GM12864 (cell line): ENCODE data around the gene USP40.

Experiments used
- DNase-seq: peaks from one replicate; pipeline ENCODE4 v3.0.0-alpha.2; 2011; ENCODE audit warnings: low read depth
- H3K4me3 ChIP-seq: 2 replicates; pipeline ENCODE4 v1.5.1; 2011; ENCODE audit warnings: mild to moderate bottlenecking, low read depth, low read length, control low read depth
- TF ChIP-seq, protein P1 (sequence below): IDR thresholded peaks from 2 replicates; pipeline ENCODE4 v1.5.1; 2011; ENCODE audit warnings: low read depth, mild to moderate bottlenecking, moderate library complexity, low read length, control low read depth, inconsistent platforms; ENCODE audit errors: missing control alignments

Gene USP40

DNA sequence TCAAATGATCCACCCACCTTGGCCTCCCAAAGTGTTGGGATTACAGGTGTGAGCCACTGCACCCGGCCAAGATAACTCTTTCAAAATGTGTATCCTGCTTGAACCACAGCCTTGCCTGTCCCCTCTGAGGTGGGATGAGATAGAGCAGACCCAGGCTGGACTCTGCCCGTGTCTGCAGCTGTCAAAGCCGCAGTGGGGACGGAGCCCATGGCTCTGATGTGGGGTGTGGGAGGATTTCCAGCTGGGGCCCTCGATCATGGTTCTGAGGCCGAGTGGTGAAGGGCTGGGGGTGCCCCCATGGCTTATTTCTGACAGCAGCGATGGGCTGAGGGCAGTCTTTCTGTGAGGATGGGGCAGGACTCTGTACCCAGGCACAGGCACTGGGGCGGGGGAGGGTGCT is 107.8 kb downstream of the USP40 start:
- TF ChIP-seq, protein P1, sequence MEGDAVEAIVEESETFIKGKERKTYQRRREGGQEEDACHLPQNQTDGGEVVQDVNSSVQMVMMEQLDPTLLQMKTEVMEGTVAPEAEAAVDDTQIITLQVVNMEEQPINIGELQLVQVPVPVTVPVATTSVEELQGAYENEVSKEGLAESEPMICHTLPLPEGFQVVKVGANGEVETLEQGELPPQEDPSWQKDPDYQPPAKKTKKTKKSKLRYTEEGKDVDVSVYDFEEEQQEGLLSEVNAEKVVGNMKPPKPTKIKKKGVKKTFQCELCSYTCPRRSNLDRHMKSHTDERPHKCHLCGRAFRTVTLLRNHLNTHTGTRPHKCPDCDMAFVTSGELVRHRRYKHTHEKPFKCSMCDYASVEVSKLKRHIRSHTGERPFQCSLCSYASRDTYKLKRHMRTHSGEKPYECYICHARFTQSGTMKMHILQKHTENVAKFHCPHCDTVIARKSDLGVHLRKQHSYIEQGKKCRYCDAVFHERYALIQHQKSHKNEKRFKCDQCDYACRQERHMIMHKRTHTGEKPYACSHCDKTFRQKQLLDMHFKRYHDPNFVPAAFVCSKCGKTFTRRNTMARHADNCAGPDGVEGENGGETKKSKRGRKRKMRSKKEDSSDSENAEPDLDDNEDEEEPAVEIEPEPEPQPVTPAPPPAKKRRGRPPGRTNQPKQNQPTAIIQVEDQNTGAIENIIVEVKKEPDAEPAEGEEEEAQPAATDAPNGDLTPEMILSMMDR = no peak
- DNase-seq = no peak

DNA sequence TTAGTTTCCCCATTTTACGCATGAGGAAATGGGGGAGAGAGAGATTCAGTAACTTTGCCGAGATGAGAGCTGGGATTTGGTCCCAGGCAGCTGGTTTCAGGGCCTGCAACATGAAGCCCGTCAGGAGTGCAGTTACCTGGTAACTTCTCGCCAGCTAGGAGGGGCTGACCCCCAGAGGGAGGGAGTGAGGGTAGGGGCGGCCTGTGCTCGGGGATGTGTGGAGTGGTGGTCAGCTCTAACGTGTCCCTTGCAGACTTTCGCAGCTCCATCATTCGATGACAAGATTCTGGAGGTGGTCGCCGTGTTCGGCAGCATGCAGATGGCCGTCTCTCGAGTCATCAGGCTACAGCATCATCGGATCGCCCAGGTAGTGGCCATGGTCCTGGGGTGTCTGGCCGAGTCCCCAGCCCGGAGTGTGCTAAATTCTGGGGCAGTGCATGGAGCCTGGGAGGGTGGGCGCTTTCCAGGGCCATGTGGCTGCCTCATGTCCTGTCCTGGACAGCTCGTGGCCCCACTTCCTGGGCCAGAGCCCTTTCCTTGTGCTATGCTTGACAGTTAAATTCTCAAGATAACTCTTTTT is 108.5 kb downstream of the USP40 start:
- no peak for DNase-seq
- TF ChIP-seq, protein P1 = no peak
- no peak overlapping the region for H3K4me3 ChIP-seq

More for the DNA sequence above, 107.8 kb downstream of the USP40 start:
- H3K4me3 ChIP-seq = no peak overlapping the region

DNA sequence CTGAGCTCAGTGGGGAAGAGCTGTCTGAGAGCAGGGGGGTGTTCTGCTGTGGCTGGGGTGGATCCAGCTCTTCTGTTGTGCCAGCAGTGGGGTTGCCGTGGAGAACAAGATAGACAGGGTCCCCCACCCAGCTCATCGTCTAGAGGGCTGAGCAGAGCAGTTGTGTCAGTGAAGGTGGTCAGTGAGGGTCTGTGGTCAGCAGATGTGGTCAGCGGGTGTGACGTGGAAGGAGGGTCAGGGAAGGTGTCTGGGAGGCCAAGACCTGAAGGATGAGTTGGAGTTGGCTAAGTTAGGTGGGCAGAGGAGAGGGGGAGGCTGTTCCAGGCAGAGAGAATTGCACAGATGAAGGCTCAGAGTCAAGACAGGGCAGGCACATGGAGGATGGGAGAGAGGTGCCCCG is 109.2 kb downstream of the USP40 start:
- TF ChIP-seq, protein P1 = no peak
- H3K4me3 ChIP-seq = no peak overlapping the region
- DNase-seq = no peak

DNA sequence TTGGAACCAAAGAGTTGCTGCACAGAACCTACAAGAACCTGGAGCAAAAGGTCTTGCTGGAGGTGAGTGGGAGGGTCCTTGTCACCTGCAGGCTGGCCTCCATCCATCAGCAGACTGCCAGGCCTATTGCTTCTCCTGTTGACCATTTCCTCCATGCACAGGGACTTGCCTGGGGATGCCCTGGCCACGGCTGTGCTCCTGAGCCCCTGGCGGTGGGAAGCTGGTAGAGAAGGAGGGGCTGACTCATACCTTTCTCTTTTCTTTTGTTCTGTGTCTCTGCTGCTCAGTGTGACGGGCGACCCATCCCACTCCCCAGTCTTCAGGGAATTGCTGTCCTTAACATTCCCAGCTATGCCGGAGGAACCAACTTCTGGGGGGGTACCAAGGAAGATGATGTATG is 109.6 kb downstream of the USP40 start:
- no peak for DNase-seq
- TF ChIP-seq, protein P1 = no peak
- H3K4me3 ChIP-seq = no peak overlapping the region

DNA sequence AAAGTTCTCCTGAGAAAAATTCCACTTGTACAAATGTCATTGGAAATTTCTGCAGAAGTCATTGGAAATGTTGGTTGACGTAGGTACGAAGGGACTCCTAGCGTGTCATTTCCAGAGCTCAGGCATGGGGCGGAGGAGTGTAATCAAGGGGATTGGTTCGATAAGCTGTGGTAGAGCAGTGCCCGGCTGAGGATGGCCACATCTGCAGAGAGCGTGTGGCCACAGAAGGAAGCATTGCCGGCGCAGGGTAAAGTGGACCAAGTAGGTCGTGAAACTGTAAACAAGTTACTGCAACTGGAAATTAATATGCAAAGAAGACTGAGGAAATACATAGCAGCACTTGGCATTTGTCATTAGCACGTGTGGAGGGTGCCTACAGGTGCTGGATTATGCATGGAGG is 110.5 kb downstream of the USP40 start:
- H3K4me3 ChIP-seq = no peak overlapping the region
- no peak for DNase-seq
- TF ChIP-seq, protein P1 = no peak

DNA sequence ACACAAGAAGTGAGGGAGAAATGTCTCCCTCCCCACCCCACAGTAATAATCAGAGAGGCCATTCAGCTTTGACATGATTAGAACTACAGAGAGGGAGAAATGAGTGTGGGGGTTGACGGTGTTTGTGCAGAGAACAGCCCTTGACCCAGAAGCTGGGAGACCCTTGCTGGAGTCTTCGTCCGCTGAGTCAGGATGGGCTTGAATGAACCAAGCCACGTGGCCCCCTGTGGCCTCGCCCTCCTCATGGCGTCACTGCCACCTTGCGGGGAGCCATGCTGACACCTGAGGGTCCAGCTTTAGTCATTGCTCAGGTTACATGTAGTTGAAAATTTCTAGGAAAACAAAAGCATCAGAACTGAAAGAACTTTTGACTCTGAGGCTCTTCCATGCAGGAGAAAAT is 111.1 kb downstream of the USP40 start:
- no peak overlapping the region for H3K4me3 ChIP-seq
- TF ChIP-seq, protein P1 = no peak
- DNase-seq = no peak

DNA sequence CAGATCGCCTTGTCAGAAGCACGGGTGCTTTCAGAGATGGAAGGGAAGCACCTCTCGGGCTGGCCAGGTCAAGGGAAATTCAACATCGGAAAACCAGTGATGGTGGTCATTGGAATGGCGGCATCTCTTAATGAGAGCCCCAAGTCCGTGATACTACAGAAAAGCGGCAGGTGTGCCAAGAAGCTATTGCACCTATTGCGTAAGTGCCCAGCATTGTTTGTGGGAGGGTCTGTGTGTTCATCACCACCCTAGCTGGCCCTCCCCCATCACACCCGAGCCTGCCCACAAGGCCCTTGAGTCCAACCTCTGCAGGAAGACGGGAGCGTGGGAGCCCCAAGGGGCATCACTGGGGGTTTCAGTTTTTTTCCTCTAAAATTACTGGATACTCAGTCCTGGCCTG is 111.6 kb downstream of the USP40 start:
- TF ChIP-seq, protein P1 = no peak
- no peak for DNase-seq
- H3K4me3 ChIP-seq = no peak overlapping the region
